HepG2 (cell line): ENCODE measurements around the gene FBH1. TPM values are rescaled to one million over a fixed set of nuclear protein-coding genes. Genes with fewer than 3 reads are reported as not detected.

ENCODE experiments used
- ATAC-seq: fragments of 200-7000 bp; cut with Tn5 transposase; 3 replicates; pipeline ENCODE4 v1.9.1; 2020; ENCODE audit warnings: mild to moderate bottlenecking, moderate library complexity
- BruUV-seq: library from RNA; stranded (reverse); fragments of 400-500 nt; replicated peaks from 2 replicates; lab custom pipeline; 2021; lab: Mats Ljungman, UMichigan
- CTCF ChIA-PET: fragments of 300-600 bp; formaldehyde crosslinking; extraction: SDS; loops from one replicate; lab custom pipeline; 2021; ENCODE audit warnings: low total read pairs, inconsistent platforms, low intra/inter-chr PET ratio; lab: Yijun Ruan, JAX
- POLR2A ChIA-PET: fragments of 350-600 bp; sonication (Branson Sonifier 250); formaldehyde crosslinking; loops from one replicate; lab custom pipeline; 2020; ENCODE audit warnings: antibody characterized with exemption, inconsistent platforms; lab: Yijun Ruan, JAX
- DNase-seq: peaks from one replicate; pipeline ENCODE4 v3.0.0-alpha.2; 2015; ENCODE audit warnings: low spot score
- FAIRE-seq: peaks from 3 replicates; lab custom pipeline; 2011; peaks lifted over from hg19 to GRCh38; lab: Jason Lieb, UNC
- H2AFZ ChIP-seq: one replicate; pipeline ENCODE4 v1.6.1; 2011; ENCODE audit warnings: low read length, inconsistent platforms
- H3K27ac ChIP-seq: fragments of 300-600 bp; 3 replicates; pipeline ENCODE4 v1.8.0; 2011; ENCODE audit warnings: mixed run types, mild to moderate bottlenecking, mixed read lengths, low read length, inconsistent platforms; ENCODE audit not compliant: insufficient read depth; ENCODE audit errors: extremely low read length
- H3K27me3 ChIP-seq, 2 experiments: fragments of 200-600 bp in 1 of 2; 2 replicates in 1 of 2; 3 replicates in 1 of 2; pipeline versions ENCODE4 v1.6.0 to v1.8.0; 2011; ENCODE audit warnings: low read length in 2 of 2, mild to moderate bottlenecking in 2 of 2, moderate library complexity in 2 of 2, inconsistent platforms in 1 of 2; ENCODE audit not compliant: insufficient read depth in 2 of 2, control insufficient read depth in 1 of 2
- H3K36me3 ChIP-seq, 2 experiments: fragments of 200-600 bp in 1 of 2; replicated peaks in 1 of 2; 2 replicates in 1 of 2; 3 replicates in 1 of 2; pipeline versions ENCODE4 v1.5.1 to v1.8.0; 2011; ENCODE audit warnings: low read length in 2 of 2, inconsistent platforms in 1 of 2; ENCODE audit not compliant: insufficient read depth in 2 of 2, control insufficient read depth in 1 of 2
- H3K4me1 ChIP-seq: 2 replicates; pipeline ENCODE4 v1.5.1; 2012; ENCODE audit warnings: low read length, inconsistent platforms; ENCODE audit not compliant: insufficient read depth
- H3K4me2 ChIP-seq: 2 replicates; pipeline ENCODE4 v1.6.0; 2011; ENCODE audit warnings: low read depth, low read length, inconsistent platforms
- H3K4me3 ChIP-seq, 3 experiments: fragments of 200-600 bp in 1 of 3; sonication (generic), shearing (Covaris generic) in 1 of 3; replicated peaks in 1 of 3; 2 replicates each; pipeline ENCODE4 v1.5.1; 2011 to 2016; ENCODE audit warnings: low read length in 3 of 3, inconsistent platforms in 2 of 3, low read depth in 2 of 3, mild to moderate bottlenecking in 2 of 3, control low read depth in 1 of 3, mixed read lengths in 1 of 3; ENCODE audit not compliant: insufficient read depth in 1 of 3
- H3K79me2 ChIP-seq: one replicate; pipeline ENCODE4 v1.6.1; 2011; ENCODE audit warnings: low read length, inconsistent platforms; ENCODE audit not compliant: insufficient read depth
- H3K9ac ChIP-seq: 2 replicates; pipeline ENCODE4 v1.6.0; 2011; ENCODE audit warnings: mild to moderate bottlenecking, low read depth, low read length, inconsistent platforms; ENCODE audit not compliant: insufficient read depth
- H3K9me3 ChIP-seq: 2 replicates; pipeline ENCODE4 v1.5.1; 2012; ENCODE audit warnings: mild to moderate bottlenecking, low read length
- H4K20me1 ChIP-seq: 2 replicates; pipeline ENCODE4 v1.6.0; 2011; ENCODE audit warnings: inconsistent platforms, mild to moderate bottlenecking, low read length, moderate library complexity; ENCODE audit not compliant: insufficient read depth
- CBX5 ChIP-seq: sonication (generic); formaldehyde crosslinking; IDR thresholded peaks from 2 replicates; pipeline ENCODE4 v1.4.0; 2020; ENCODE audit warnings: missing genetic modification reagents, borderline replicate concordance
- MAF1 ChIP-seq: sonication (generic); formaldehyde crosslinking; IDR thresholded peaks from 2 replicates; pipeline ENCODE4 v1.5.0; 2020; ENCODE audit warnings: missing genetic modification reagents, borderline replicate concordance
- MED13 ChIP-seq: sonication (generic); formaldehyde crosslinking; IDR thresholded peaks from 2 replicates; pipeline ENCODE4 v1.5.0; 2020; ENCODE audit warnings: missing genetic modification reagents
- RBAK ChIP-seq: sonication (generic); formaldehyde crosslinking; IDR thresholded peaks from 2 replicates; pipeline ENCODE4 v1.5.1; 2020; ENCODE audit warnings: mild to moderate bottlenecking, missing genetic modification reagents
- ZBTB26 ChIP-seq: IDR thresholded peaks from 2 replicates; pipeline ENCODE4 v1.6.1; 2016; ENCODE audit warnings: missing compliant biosample characterization, missing genetic modification reagents, borderline replicate concordance
- ZNF253 ChIP-seq: sonication (generic); formaldehyde crosslinking; IDR thresholded peaks from 2 replicates; pipeline ENCODE4 v1.8.0; 2022; ENCODE audit warnings: mild to moderate bottlenecking, missing genetic modification reagents, borderline replicate concordance
- ZNF546 ChIP-seq: sonication (generic); formaldehyde crosslinking; conservative IDR thresholded peaks from 2 replicates; pipeline ENCODE4 v1.8.1; 2023; ENCODE audit warnings: mild to moderate bottlenecking, missing genetic modification reagents
- ZNF768 ChIP-seq: sonication (generic); formaldehyde crosslinking; IDR thresholded peaks from 2 replicates; pipeline ENCODE4 v1.4.0; 2020; ENCODE audit warnings: missing genetic modification reagents
- WGBS: methylation state at CpG from one replicate; pipeline ENCODE4 v1.1.6; 2017; ENCODE audit warnings: low lambda C conversion rate; 5-methylcytosine and 5-hydroxymethylcytosine counted together
- in situ Hi-C: cut with HindIII; loops from 2 replicates; pipeline ENCODE4 v1.10.0; 2017; ENCODE audit warnings: low pct_unique_long_range_greater_than_20kb; ENCODE audit not compliant: extremely low pct_ligation_motif_present
- intact Hi-C: fragments of 100-400 bp; cut with micrococcal nuclease; formaldehyde crosslinking; loops from one replicate; pipeline ENCODE4 v1.10.0; 2022; ENCODE audit not compliant: unreplicated experiment
- polyA plus RNA-seq, 8 experiments: library from polyadenylated mRNA; depleted of rRNA in 3 of 8; stranded (reverse) in 7 of 8; unstranded in 1 of 8; fragments of >200 nt; fragmentation: Illumina TruSeq in 4 of 8; extraction: Trizol in 4 of 8; gene quantifications; 2 replicates each; pipeline versions ENCODE4 v1.2.1 to v1.2.3, GENCODE V29; 2011 to 2016; ENCODE audit warnings: low read depth in 4 of 8, missing spikeins in 1 of 8, mixed read lengths in 1 of 8; ENCODE audit not compliant: insufficient read depth in 1 of 8
- total RNA-seq, 5 experiments: library from RNA; depleted of rRNA; stranded (reverse); fragments of >200 nt; fragmentation: Illumina TruSeq; extraction: Trizol; gene quantifications; 2 replicates each; pipeline ENCODE4 v1.2.3, GENCODE V29; 2016; ENCODE audit warnings: low read depth in 1 of 5
- TF ChIP-seq, protein P1 (sequence below), 2 experiments: sonication (generic) in 1 of 2; formaldehyde crosslinking in 1 of 2; IDR thresholded peaks; 2 replicates each; pipeline versions ENCODE4 v1.4.0 to v1.6.1; 2016 to 2020; ENCODE audit warnings: borderline replicate concordance in 1 of 2, low read depth in 1 of 2, mild to moderate bottlenecking in 1 of 2, missing genetic modification reagents in 1 of 2
- TF ChIP-seq, protein P2 (sequence below): IDR thresholded peaks from 2 replicates; pipeline ENCODE4 v1.6.1; 2016; ENCODE audit warnings: low read depth, control low read depth
- TF ChIP-seq, protein P3 (sequence below): sonication (generic); formaldehyde crosslinking; IDR thresholded peaks from 2 replicates; pipeline ENCODE4 v1.4.0; 2020; ENCODE audit warnings: missing genetic modification reagents, mild to moderate bottlenecking, borderline replicate concordance

FBH1 gene
- total and polyA plus RNA-seq, 2 of the 13 experiments (the other 11 are each of a cell fraction or from before 2014, with no cell fraction given): 48.8 to 60.3 TPM

GRCh38 chr10:5913736-5914135 is 23.7 kb downstream of the FBH1 start (continued):
- TF ChIP-seq, protein P1, sequence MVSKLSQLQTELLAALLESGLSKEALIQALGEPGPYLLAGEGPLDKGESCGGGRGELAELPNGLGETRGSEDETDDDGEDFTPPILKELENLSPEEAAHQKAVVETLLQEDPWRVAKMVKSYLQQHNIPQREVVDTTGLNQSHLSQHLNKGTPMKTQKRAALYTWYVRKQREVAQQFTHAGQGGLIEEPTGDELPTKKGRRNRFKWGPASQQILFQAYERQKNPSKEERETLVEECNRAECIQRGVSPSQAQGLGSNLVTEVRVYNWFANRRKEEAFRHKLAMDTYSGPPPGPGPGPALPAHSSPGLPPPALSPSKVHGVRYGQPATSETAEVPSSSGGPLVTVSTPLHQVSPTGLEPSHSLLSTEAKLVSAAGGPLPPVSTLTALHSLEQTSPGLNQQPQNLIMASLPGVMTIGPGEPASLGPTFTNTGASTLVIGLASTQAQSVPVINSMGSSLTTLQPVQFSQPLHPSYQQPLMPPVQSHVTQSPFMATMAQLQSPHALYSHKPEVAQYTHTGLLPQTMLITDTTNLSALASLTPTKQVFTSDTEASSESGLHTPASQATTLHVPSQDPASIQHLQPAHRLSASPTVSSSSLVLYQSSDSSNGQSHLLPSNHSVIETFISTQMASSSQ (IDR thresholded peaks at IDR 0.05; ENCODE audit: low read depth): no peak
- TF ChIP-seq, protein P1 (CRISPR knock-in tag; IDR thresholded peaks at IDR 0.05; ENCODE audit: borderline replicate concordance): no peak
- no peak for TF ChIP-seq ZNF253 (CRISPR knock-in tag)

GRCh38 chr10:5915451-5915850 is 25.4 kb downstream of the FBH1 start:
- no peak overlapping the region for H2AFZ ChIP-seq
- no peak for FAIRE-seq
- DNase-seq: no peak
- WGBS: 95% methylated on average over 13 of the region's 14 CpGs
- no peaks in the 10 kb centered on the region for H3K79me2 ChIP-seq
- ChIA-PET POLR2A (no interaction called here), CTCF (no interaction called here)
- in situ Hi-C loops (no loop called here), intact Hi-C loops (no loop called here)
- no peaks in the 10 kb centered on the region for H4K20me1 ChIP-seq
- H3K4me3 ChIP-seq: no peak overlapping the region
- peaks cover 50 to 93% of the 10 kb centered on the region in 2 experiments for H3K36me3 ChIP-seq
- no peak overlapping the region for H3K9ac ChIP-seq
- no peak for ATAC-seq
- no peak overlapping the region for H3K4me2 ChIP-seq
- no peaks in the 10 kb centered on the region for H3K27me3 ChIP-seq
- no TSS peak for BruUV-seq
- no peak overlapping the region for H3K27ac ChIP-seq
- no peaks in the 10 kb centered on the region for H3K9me3 ChIP-seq
- H3K4me1 ChIP-seq: no peaks in the 10 kb centered on the region
- TF ChIP-seq RBAK (CRISPR knock-in tag): no peak
- TF ChIP-seq ZNF546 (CRISPR knock-in tag): no peak
- TF ChIP-seq, protein P2, sequence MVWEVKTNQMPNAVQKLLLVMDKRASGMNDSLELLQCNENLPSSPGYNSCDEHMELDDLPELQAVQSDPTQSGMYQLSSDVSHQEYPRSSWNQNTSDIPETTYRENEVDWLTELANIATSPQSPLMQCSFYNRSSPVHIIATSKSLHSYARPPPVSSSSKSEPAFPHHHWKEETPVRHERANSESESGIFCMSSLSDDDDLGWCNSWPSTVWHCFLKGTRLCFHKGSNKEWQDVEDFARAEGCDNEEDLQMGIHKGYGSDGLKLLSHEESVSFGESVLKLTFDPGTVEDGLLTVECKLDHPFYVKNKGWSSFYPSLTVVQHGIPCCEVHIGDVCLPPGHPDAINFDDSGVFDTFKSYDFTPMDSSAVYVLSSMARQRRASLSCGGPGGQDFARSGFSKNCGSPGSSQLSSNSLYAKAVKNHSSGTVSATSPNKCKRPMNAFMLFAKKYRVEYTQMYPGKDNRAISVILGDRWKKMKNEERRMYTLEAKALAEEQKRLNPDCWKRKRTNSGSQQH: no peak
- no peak for TF ChIP-seq ZNF768 (CRISPR knock-in tag)
- TF ChIP-seq ZBTB26 (CRISPR knock-in tag): no peak
- no peak for TF ChIP-seq MAF1 (CRISPR knock-in tag)
- TF ChIP-seq, protein P3, sequence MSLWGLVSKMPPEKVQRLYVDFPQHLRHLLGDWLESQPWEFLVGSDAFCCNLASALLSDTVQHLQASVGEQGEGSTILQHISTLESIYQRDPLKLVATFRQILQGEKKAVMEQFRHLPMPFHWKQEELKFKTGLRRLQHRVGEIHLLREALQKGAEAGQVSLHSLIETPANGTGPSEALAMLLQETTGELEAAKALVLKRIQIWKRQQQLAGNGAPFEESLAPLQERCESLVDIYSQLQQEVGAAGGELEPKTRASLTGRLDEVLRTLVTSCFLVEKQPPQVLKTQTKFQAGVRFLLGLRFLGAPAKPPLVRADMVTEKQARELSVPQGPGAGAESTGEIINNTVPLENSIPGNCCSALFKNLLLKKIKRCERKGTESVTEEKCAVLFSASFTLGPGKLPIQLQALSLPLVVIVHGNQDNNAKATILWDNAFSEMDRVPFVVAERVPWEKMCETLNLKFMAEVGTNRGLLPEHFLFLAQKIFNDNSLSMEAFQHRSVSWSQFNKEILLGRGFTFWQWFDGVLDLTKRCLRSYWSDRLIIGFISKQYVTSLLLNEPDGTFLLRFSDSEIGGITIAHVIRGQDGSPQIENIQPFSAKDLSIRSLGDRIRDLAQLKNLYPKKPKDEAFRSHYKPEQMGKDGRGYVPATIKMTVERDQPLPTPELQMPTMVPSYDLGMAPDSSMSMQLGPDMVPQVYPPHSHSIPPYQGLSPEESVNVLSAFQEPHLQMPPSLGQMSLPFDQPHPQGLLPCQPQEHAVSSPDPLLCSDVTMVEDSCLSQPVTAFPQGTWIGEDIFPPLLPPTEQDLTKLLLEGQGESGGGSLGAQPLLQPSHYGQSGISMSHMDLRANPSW: no peak
- TF ChIP-seq CBX5 (CRISPR knock-in tag): no peak
- no peak for TF ChIP-seq MED13 (CRISPR knock-in tag)
